Measurements from ENCODE around the gene TMEM74B. TPM values are rescaled to one million over a fixed set of nuclear protein-coding genes. Genes with fewer than 3 reads are reported as not detected.

The TMEM74B gene
- polyA plus RNA-seq, 3 donors, result not detected

DNA sequence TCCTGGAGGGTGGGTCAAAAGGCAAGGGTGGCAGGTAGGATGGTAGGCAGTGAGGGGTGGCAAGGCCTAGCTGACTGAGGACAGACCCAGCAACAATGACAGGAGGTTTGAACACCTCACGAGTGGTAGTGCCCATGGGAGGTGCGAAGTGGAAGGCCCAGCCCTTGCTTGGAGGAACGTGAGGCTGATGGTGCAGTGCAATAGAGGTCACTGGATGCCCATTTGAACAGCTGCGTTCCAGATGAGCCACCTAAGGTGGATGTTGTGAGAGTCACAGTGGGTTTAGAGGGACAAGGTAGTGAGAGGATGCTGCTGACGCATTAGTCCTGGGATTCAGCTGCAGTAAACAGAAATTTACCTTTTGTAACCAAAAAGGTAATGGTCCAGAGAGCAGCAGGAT, 15.6 kb downstream of the TMEM74B start:
- Mint-ChIP-seq H3K36me3 (peaks cover 88 to 93% of the 10 kb centered on the region in 2 donors), H3K27me3 (ENCODE audit: low read depth in 3 of 3) (peaks cover 0 to under 1% (median 0%) of the 10 kb centered on the region in 3 donors), H3K4me3 (no peak overlapping the region), H3K27ac (peak overlapping the region in 1 of 7 donors; percentile 31), H3K4me1 (peaks cover 7% of the 10 kb centered on the region), H3K9me3 (peaks cover 0 to 3% (median 0%) of the 10 kb centered on the region in 7 donors)
- no peaks in the 10 kb centered on the region for H3K9me3 ChIP-seq (replicated peaks in 1 of 2; ENCODE audit: control insufficient read depth in 1 of 2, insufficient read depth in 1 of 2, low read length in 2 of 2)
- no peaks in the 10 kb centered on the region for H3K27me3 ChIP-seq (ENCODE audit: control insufficient read depth in 2 of 2, insufficient read depth in 2 of 2, low read length in 2 of 2)
- intact Hi-C loops (cut with micrococcal nuclease), result no loop called here
- H3K27ac ChIP-seq (ENCODE audit: low read depth in 1 of 2, low read length in 2 of 2), result no peak overlapping the region
- H3K4me3 ChIP-seq (replicated peaks in 1 of 3; ENCODE audit: low read depth in 2 of 3, low read length in 3 of 3), result no peak overlapping the region
- H3K79me2 ChIP-seq (ENCODE audit: insufficient read depth, low read length), result no peaks in the 10 kb centered on the region
- no peak overlapping the region for H3K4me2 ChIP-seq (replicated peaks; ENCODE audit: extremely low read depth, low read length, poor library complexity, severe bottlenecking)
- no peak overlapping the region for H3K9ac ChIP-seq (ENCODE audit: insufficient read depth, low read length, poor library complexity, severe bottlenecking)
- peaks cover 77 to 100% of the 10 kb centered on the region in 2 donors for H3K36me3 ChIP-seq (replicated peaks in 1 of 2; ENCODE audit: control insufficient read depth in 1 of 2, insufficient read depth in 2 of 2, low read length in 2 of 2)
- no peaks in the 10 kb centered on the region for H3K4me1 ChIP-seq (ENCODE audit: control insufficient read depth in 1 of 2, insufficient read depth in 2 of 2, low read length in 2 of 2)
- WGBS (ENCODE audit: insufficient coverage), result 97% methylated on average over 5 of the region's 5 CpGs
- no peak for DNase-seq
- TF ChIP-seq CTCF (IDR thresholded peaks at IDR 0.05), result no peak
- no peak overlapping the region for H2AFZ ChIP-seq (ENCODE audit: insufficient read depth, low read depth, low read length, poor library complexity, severe bottlenecking)
- peaks cover 18% of the 10 kb centered on the region for H4K20me1 ChIP-seq (ENCODE audit: insufficient read depth, low read length)

DNA sequence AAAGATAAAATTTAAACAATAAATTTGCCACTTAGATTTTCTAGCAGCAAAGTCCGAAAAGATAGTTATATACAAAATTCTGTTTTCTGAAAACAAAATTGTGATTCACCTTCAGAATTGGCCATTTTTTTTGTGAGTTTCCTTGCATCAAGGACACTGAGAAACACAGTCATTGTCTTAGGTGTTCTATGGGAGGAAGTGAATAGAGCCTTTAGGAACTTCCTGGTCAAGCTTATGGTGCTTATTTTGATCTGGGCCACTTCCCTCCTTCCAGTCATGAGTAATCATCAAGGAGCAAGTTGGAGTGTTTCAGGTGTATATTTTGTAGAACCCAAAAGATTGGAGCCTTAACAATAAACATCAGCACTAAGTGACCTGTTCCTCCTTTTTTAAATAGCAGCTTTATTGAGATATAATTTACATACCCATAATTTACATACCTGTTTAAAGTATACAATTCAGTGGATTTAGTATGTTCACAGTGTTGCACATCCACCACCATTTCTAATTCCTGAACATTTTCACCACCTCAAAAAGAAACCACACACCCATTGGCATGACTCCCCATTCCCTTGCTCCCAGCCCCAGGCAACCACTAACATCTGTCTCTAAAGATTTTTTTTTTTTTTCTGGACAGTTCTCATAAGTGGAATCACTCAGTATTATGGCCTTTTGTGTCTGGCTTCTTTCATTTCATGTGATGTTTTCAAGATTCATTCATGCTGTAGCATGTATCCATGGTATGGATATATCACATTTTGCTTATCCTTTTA, 17.6 kb downstream of the TMEM74B start:
- intact Hi-C loops (cut with micrococcal nuclease), result no loop called here
- no peak overlapping the region for H3K4me3 ChIP-seq (replicated peaks in 1 of 3; ENCODE audit: low read depth in 2 of 3, low read length in 3 of 3)
- no peaks in the 10 kb centered on the region for H3K9me3 ChIP-seq (replicated peaks in 1 of 2; ENCODE audit: control insufficient read depth in 1 of 2, insufficient read depth in 1 of 2, low read length in 2 of 2)
- no CpG with 5 or more reads among the region's 1 CpG for WGBS (ENCODE audit: insufficient coverage)
- no peak overlapping the region for H3K4me3 Mint-ChIP-seq
- peaks cover 87 to 93% of the 10 kb centered on the region in 2 donors for H3K36me3 Mint-ChIP-seq
- no peak overlapping the region for H3K4me2 ChIP-seq (replicated peaks; ENCODE audit: extremely low read depth, low read length, poor library complexity, severe bottlenecking)
- H2AFZ ChIP-seq (ENCODE audit: insufficient read depth, low read depth, low read length, poor library complexity, severe bottlenecking), result no peak overlapping the region
- TF ChIP-seq CTCF (IDR thresholded peaks at IDR 0.05), result no peak
- H3K27me3 ChIP-seq (ENCODE audit: control insufficient read depth in 2 of 2, insufficient read depth in 2 of 2, low read length in 2 of 2), result no peaks in the 10 kb centered on the region
- H3K9ac ChIP-seq (ENCODE audit: insufficient read depth, low read length, poor library complexity, severe bottlenecking), result no peak overlapping the region
- H3K27me3 Mint-ChIP-seq (ENCODE audit: low read depth in 3 of 3), result peaks cover 0 to 2% (median 0%) of the 10 kb centered on the region in 3 donors
- H3K4me1 ChIP-seq (ENCODE audit: control insufficient read depth in 1 of 2, insufficient read depth in 2 of 2, low read length in 2 of 2), result no peaks in the 10 kb centered on the region
- peak overlapping the region in 1 of 7 donors; percentile 43 for H3K27ac Mint-ChIP-seq
- H3K27ac ChIP-seq (ENCODE audit: low read depth in 1 of 2, low read length in 2 of 2), result no peak overlapping the region
- no peaks in the 10 kb centered on the region for H3K79me2 ChIP-seq (ENCODE audit: insufficient read depth, low read length)
- peaks cover 91 to 99% of the 10 kb centered on the region in 2 donors for H3K36me3 ChIP-seq (replicated peaks in 1 of 2; ENCODE audit: control insufficient read depth in 1 of 2, insufficient read depth in 2 of 2, low read length in 2 of 2)
- H3K4me1 Mint-ChIP-seq, result peaks cover 7% of the 10 kb centered on the region
- no peak for DNase-seq
- peaks cover 0 to 3% (median 0%) of the 10 kb centered on the region in 7 donors for H3K9me3 Mint-ChIP-seq
- H4K20me1 ChIP-seq (ENCODE audit: insufficient read depth, low read length), result peaks cover 36% of the 10 kb centered on the region

Data from CD14-positive monocyte (primary cell).